H9 (cell line): ENCODE measurements around the gene RNU1-3. TPM values are rescaled to one million over a fixed set of nuclear protein-coding genes. Genes with fewer than 3 reads are reported as not detected.

Experiments
- DNase-seq: peaks from one replicate; pipeline ENCODE4 v3.0.0-alpha.2; 2017
- H2AFZ ChIP-seq: one replicate; pipeline ENCODE4 v1.6.1; 2013; ENCODE audit warnings: mild to moderate bottlenecking, low read length, control low read depth, moderate library complexity
- H2AK5ac ChIP-seq: 2 replicates; pipeline ENCODE4 v1.6.1; 2013; ENCODE audit warnings: low read length, control low read depth, mixed read lengths; ENCODE audit not compliant: insufficient read length
- H2BK120ac ChIP-seq: one replicate; pipeline ENCODE4 v1.6.1; 2013; ENCODE audit warnings: low read depth, mild to moderate bottlenecking, low read length, control low read depth, inconsistent platforms; ENCODE audit not compliant: poor library complexity, severe bottlenecking
- H2BK12ac ChIP-seq: 2 replicates; pipeline ENCODE4 v1.6.1; 2013; ENCODE audit warnings: low read length, control low read depth, mixed read lengths, low read depth; ENCODE audit not compliant: insufficient read length
- H2BK15ac ChIP-seq: 2 replicates; pipeline ENCODE4 v1.6.1; 2013; ENCODE audit warnings: low read depth, low read length, control low read depth
- H2BK20ac ChIP-seq: one replicate; pipeline ENCODE4 v1.6.1; 2013; ENCODE audit warnings: low read depth, mild to moderate bottlenecking, low read length, control low read depth, inconsistent platforms; ENCODE audit not compliant: poor library complexity, severe bottlenecking
- H2BK5ac ChIP-seq: 2 replicates; pipeline ENCODE4 v1.6.1; 2013; ENCODE audit warnings: low read length, control low read depth, mixed read lengths; ENCODE audit not compliant: insufficient read length
- H3K14ac ChIP-seq: 2 replicates; pipeline ENCODE4 v1.6.1; 2013; ENCODE audit warnings: low read length, control low read depth; ENCODE audit not compliant: insufficient read depth
- H3K18ac ChIP-seq: 2 replicates; pipeline ENCODE4 v1.6.1; 2013; ENCODE audit warnings: low read depth, mild to moderate bottlenecking, mixed read lengths, low read length, control low read depth; ENCODE audit not compliant: insufficient read length
- H3K23ac ChIP-seq: 2 replicates; pipeline ENCODE4 v1.6.1; 2013; ENCODE audit warnings: low read length, control low read depth, mixed read lengths, low read depth; ENCODE audit not compliant: insufficient read length
- H3K23me2 ChIP-seq: 2 replicates; pipeline ENCODE4 v1.6.1; 2013; ENCODE audit warnings: low read depth, mild to moderate bottlenecking, mixed read lengths, low read length, control low read depth; ENCODE audit not compliant: insufficient read length, poor library complexity, severe bottlenecking
- H3K27ac ChIP-seq: 2 replicates; pipeline ENCODE4 v1.5.1; 2013; ENCODE audit warnings: low read length, control low read depth, mixed read lengths, low read depth; ENCODE audit not compliant: insufficient read length
- H3K27me3 ChIP-seq: 2 replicates; pipeline ENCODE4 v1.6.1; 2013; ENCODE audit warnings: low read length, control low read depth, inconsistent platforms; ENCODE audit not compliant: insufficient read depth
- H3K4ac ChIP-seq: 2 replicates; pipeline ENCODE4 v1.6.1; 2013; ENCODE audit warnings: low read depth, mild to moderate bottlenecking, control low read depth, inconsistent platforms, low read length, moderate library complexity
- H3K4me1 ChIP-seq: 2 replicates; pipeline ENCODE4 v1.6.1; 2013; ENCODE audit warnings: low read length, control low read depth, inconsistent platforms; ENCODE audit not compliant: insufficient read depth
- H3K4me2 ChIP-seq: 2 replicates; pipeline ENCODE4 v1.6.1; 2013; ENCODE audit warnings: low read length, control low read depth, mixed read lengths; ENCODE audit not compliant: insufficient read length, insufficient read depth
- H3K56ac ChIP-seq: 2 replicates; pipeline ENCODE4 v1.6.1; 2013; ENCODE audit warnings: low read depth, mild to moderate bottlenecking, mixed read lengths, low read length, control low read depth; ENCODE audit not compliant: insufficient read length
- H3K79me1 ChIP-seq: 2 replicates; pipeline ENCODE4 v1.6.1; 2013; ENCODE audit warnings: low read depth, mild to moderate bottlenecking, moderate library complexity, low read length, control low read depth, inconsistent platforms; ENCODE audit not compliant: insufficient read depth, poor library complexity, severe bottlenecking
- H3K79me2 ChIP-seq: 2 replicates; pipeline ENCODE4 v1.6.1; 2013; ENCODE audit warnings: low read length, control low read depth, inconsistent platforms; ENCODE audit not compliant: insufficient read depth
- H3K9ac ChIP-seq: 2 replicates; pipeline ENCODE4 v1.6.1; 2013; ENCODE audit warnings: low read length, control low read depth, mixed read lengths; ENCODE audit not compliant: insufficient read length; ENCODE audit errors: extremely low read depth
- H3K9me3 ChIP-seq: one replicate; pipeline ENCODE4 v1.6.1; 2013; ENCODE audit warnings: low read depth, low read length, inconsistent platforms; ENCODE audit not compliant: control insufficient read depth
- H3T11ph ChIP-seq: one replicate; pipeline ENCODE4 v1.6.1; 2013; ENCODE audit warnings: mild to moderate bottlenecking, low read length, control low read depth, inconsistent platforms
- H4K20me1 ChIP-seq: one replicate; pipeline ENCODE4 v1.6.1; 2013; ENCODE audit not compliant: control insufficient read depth, insufficient read length, insufficient read depth
- H4K5ac ChIP-seq: 2 replicates; pipeline ENCODE4 v1.6.1; 2013; ENCODE audit warnings: low read depth, mild to moderate bottlenecking, mixed read lengths, low read length, control low read depth; ENCODE audit not compliant: insufficient read length
- H4K8ac ChIP-seq: replicated peaks from 2 replicates; pipeline ENCODE4 v1.6.1; 2013; ENCODE audit warnings: low read length, control low read depth, mixed read lengths, low read depth; ENCODE audit not compliant: insufficient read length
- H4K91ac ChIP-seq: 2 replicates; pipeline ENCODE4 v1.6.1; 2013; ENCODE audit warnings: low read depth, mild to moderate bottlenecking, moderate library complexity, mixed read lengths, low read length, control low read depth; ENCODE audit not compliant: insufficient read length
- H3K27ac Mint-ChIP-seq, 3 experiments: 2 replicates in 2 of 3; 3 replicates in 1 of 3; pipeline ENCODE4 v1.8.0; 2020 to 2021; ENCODE audit warnings: mixed read lengths in 3 of 3, mild to moderate bottlenecking in 1 of 3, moderate library complexity in 1 of 3
- H3K27me3 Mint-ChIP-seq: 2 replicates; pipeline ENCODE4 v1.8.0; 2021; ENCODE audit warnings: low read depth, mild to moderate bottlenecking, moderate library complexity, mixed read lengths
- H3K36me3 Mint-ChIP-seq, 3 experiments: 2 replicates in 2 of 3; 3 replicates in 1 of 3; pipeline ENCODE4 v1.8.0; 2020 to 2021; ENCODE audit warnings: low read depth in 3 of 3, mixed read lengths in 3 of 3; ENCODE audit not compliant: insufficient read depth in 1 of 3
- H3K4me1 Mint-ChIP-seq, 2 experiments: 2 replicates each; pipeline ENCODE4 v1.8.0; 2020; ENCODE audit warnings: mixed read lengths in 2 of 2
- H3K4me3 Mint-ChIP-seq, 2 experiments: 2 replicates in 1 of 2; 3 replicates in 1 of 2; pipeline ENCODE4 v1.8.0; 2020 to 2021; ENCODE audit warnings: mild to moderate bottlenecking in 2 of 2, mixed read lengths in 2 of 2, moderate library complexity in 1 of 2
- H3K9me3 Mint-ChIP-seq, 2 experiments: 2 replicates in 1 of 2; 3 replicates in 1 of 2; pipeline ENCODE4 v1.8.0; 2020; ENCODE audit warnings: mild to moderate bottlenecking in 2 of 2, mixed read lengths in 2 of 2, moderate library complexity in 1 of 2
- CTCF ChIP-seq: fragments of 200-600 bp; sonication (generic); conservative IDR thresholded peaks from 3 replicates; pipeline ENCODE4 v1.8.0; 2021; ENCODE audit warnings: antibody characterized with exemption, mild to moderate bottlenecking
- WGBS: extraction: QIAGEN DNeasy Blood & Tissue Kit; methylation state at CpG from one replicate; pipeline ENCODE4 v1.1.7; 2013; ENCODE audit warnings: missing lambda C conversion rate, low lambda C conversion rate, mixed read lengths; ENCODE audit not compliant: insufficient read length; ENCODE audit errors: extremely low coverage; 5-methylcytosine and 5-hydroxymethylcytosine counted together
- total RNA-seq: library from RNA; stranded (reverse); gene quantifications from 2 replicates; pipeline ENCODE4 v1.2.1, GENCODE V29; 2021

The RNU1-3 gene
- total RNA-seq, 1 experiment from 2014 or later: 2,051 TPM

GRCh38 chr1:16631248-16632043 lies 35.3 kb downstream of the RNU1-3 start:
- H3K18ac ChIP-seq: no peak overlapping the region
- H2BK120ac ChIP-seq: no peak overlapping the region
- no peak overlapping the region for H2AK5ac ChIP-seq
- WGBS: no CpG with 5 or more reads among the region's 20 CpGs
- H3K23me2 ChIP-seq: no peaks in the 10 kb centered on the region
- peak overlapping the region in 2 of 3 experiments; percentile 36 to 78; a peak in 2 of 7 replicates for H3K27ac Mint-ChIP-seq
- H4K5ac ChIP-seq: no peak overlapping the region
- H3K27me3 Mint-ChIP-seq: no peaks in the 10 kb centered on the region
- H2BK5ac ChIP-seq: no peak overlapping the region
- no peaks in the 10 kb centered on the region for H3K79me1 ChIP-seq
- DNase-seq: peak; percentile 58
- H3K9me3 Mint-ChIP-seq: no peaks in the 10 kb centered on the region; a peak in 1 of 5 replicates
- H3K27me3 ChIP-seq: no peaks in the 10 kb centered on the region
- H2BK12ac ChIP-seq: no peak overlapping the region
- H3K27ac ChIP-seq: no peak overlapping the region
- no peak for TF ChIP-seq CTCF
- H3K9me3 ChIP-seq: no peaks in the 10 kb centered on the region
- no peak overlapping the region; a peak in 1 of 5 replicates for H3K4me3 Mint-ChIP-seq
- no peak overlapping the region for H3K9ac ChIP-seq
- H3T11ph ChIP-seq: no peak overlapping the region
- no peak overlapping the region for H2BK15ac ChIP-seq
- H3K23ac ChIP-seq: no peak overlapping the region
- no peaks in the 10 kb centered on the region for H3K79me2 ChIP-seq
- H4K91ac ChIP-seq: no peak overlapping the region
- no peaks in the 10 kb centered on the region; a peak in 1 of 4 replicates for H3K4me1 Mint-ChIP-seq
- H3K14ac ChIP-seq: no peak overlapping the region
- no peak overlapping the region for H3K4me2 ChIP-seq
- H4K20me1 ChIP-seq: no peaks in the 10 kb centered on the region
- no peak overlapping the region for H3K56ac ChIP-seq
- H3K4me1 ChIP-seq: no peaks in the 10 kb centered on the region
- H3K4ac ChIP-seq: no peak overlapping the region
- no peak overlapping the region for H4K8ac ChIP-seq
- H2AFZ ChIP-seq: no peak overlapping the region
- H3K36me3 Mint-ChIP-seq: peaks cover 36 to 75% (median 72%) of the 10 kb centered on the region in 3 experiments
- no peak overlapping the region for H2BK20ac ChIP-seq
